Left colon (tissue), 2 donors: Measurements from ENCODE around the gene ZNF443. TPM values are rescaled to one million over a fixed set of nuclear protein-coding genes. Genes with fewer than 3 reads are reported as not detected.
A peak's percentile ranks its signal among the peaks of the same experiment; 100 is the strongest.
"Not testable (repeated sequence)": the region's sequence is repeated elsewhere in the genome, so short reads cannot be mapped to it uniquely, and the experiment has no call there.

Experiments used
- ATAC-seq: fragments of 200-7000 bp; cut with Tn5 transposase; one replicate; pipeline ENCODE4 v1.9.1; 2020; ENCODE audit warnings: mild to moderate bottlenecking, moderate library complexity
- DNase-seq, 2 donors: peaks; one replicate each; pipeline ENCODE4 v3.0.0-alpha.2; 2020
- intact Hi-C, 2 donors: fragments of 100-400 bp; cut with DNase I in 1 of 2; cut with micrococcal nuclease in 1 of 2; formaldehyde crosslinking; loops; one replicate each; pipeline versions ENCODE4 v1.11.2 to v1.14.0; 2022; cut with DNase I, micrococcal nuclease
- long read RNA-seq: library from polyadenylated mRNA; unstranded; transcript quantifications from one replicate; pipeline ENCODE4 v2.0.0, GENCODE V29; 2021
- total RNA-seq, 2 donors: library from RNA; stranded (reverse); fragmentation: NEBNext Ultra II Directional; extraction: Animal tissue kit (Norgen Biotek cat#: 25700); gene quantifications; one replicate each; pipeline ENCODE4 v1.2.1, GENCODE V29; 2021
- donor health status: DM: no; HTN: no; CAD: no.
- donor health status: DM: yes; HTN: yes; CAD: no.

The ZNF443 gene
- total RNA-seq = 1 to 10 TPM; 6.0 to 7.4 TPM
- long read RNA-seq, transcript ZNF443-201 (4 exons, 2,663 nt) = major isoform, 7 of 11 reads
- long read RNA-seq, partial matches to known transcripts = 0 of 11 reads
- long read RNA-seq, other reads (novel, unspliced or antisense) = 4 of 11 reads

DNA sequence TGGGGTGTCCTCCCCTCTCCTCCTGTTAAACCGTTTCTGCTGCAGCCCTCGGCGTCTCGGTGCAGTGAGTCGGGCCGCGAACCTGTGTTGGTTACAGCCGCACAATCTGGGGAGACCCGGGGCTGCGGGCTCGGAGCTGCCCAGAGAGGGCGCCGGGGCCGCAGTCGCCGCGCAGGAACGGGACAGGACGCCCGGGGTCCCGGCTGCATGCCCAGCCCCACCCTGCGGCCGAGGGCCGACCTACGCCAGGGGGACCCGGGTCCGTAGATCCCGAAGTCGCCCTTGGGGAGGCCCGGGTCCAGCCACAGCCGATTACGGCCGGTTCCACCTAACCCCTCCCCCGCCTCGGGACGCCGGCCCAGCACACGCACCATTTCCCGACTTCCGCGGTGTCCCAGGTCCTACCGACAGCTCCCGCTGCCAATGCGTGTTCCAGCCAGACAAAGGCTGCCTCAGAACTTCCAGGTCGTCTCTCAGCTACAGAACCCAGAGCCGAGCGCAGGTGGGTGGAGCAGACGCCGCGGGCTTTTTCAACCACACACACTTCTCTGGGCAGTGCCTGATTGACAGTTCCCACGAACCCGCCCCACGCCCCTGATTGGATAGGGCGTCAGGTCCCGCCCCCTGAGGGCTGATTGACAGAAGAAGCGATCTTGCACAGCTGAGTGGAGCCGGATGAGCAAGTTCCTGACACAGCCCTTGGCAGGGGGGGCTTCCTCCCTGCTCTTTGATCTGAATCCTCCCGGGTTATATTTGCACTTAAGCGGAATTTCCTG is at the start of gene ZNF443:
ZNF443 (minus strand) TSS at position 481 of the 776 bp plus-strand sequence; CDS start at position 374, 107 bp downstream.
- ATAC-seq (peak; percentile 94), DNase-seq (peak; percentile 99 to 100)
- intact Hi-C loops = no loop called here

DNA sequence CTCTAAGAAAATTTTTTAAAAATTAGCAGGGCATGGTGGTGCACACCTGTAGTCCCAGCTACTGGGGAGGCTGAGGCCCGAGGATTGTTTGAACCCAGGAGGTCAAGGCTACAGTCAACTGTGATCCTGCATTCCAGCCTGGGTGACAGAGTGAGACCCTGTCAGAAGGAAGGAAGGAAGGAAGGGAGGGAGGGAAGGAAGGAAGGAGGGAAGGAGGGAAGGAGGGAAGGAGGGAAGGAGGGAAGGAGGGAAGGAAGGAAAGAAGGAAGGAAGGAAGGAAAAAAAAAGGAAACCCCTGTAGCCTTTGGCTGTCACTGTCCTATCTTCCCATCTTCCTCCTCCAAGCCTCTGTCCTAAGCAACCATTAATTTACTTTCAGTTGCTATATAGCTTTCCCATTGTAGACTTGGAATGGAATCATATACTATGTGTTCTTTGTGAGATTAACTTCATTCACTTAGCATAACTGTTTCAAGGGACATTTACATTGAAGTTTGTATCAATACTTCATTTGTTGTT is 45.5 kb upstream of the ZNF443 start:
- ATAC-seq, intact Hi-C loops, DNase-seq: not testable (repeated sequence)

DNA sequence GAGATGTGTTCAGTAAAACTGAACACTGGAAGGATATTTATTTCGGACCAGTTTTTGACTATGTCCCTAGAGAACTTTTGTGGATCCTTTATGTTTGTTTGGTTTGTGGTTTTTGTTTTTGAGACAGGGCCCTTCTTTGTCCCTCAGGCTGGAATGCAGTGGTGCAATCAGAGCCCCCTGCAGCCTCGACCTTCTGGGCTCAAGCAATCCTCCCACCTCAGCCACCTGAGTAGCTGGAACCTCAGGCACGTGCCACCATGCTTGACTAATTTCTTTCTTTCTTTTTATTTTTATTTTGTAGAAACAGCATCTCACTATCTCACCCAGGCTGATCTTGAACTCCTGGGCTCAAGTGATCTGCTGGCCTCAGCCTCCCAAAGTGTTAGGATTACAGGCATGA is 44.8 kb upstream of the ZNF443 start:
- ATAC-seq = no peak
- intact Hi-C loops = no loop called here
- DNase-seq = no peak

DNA sequence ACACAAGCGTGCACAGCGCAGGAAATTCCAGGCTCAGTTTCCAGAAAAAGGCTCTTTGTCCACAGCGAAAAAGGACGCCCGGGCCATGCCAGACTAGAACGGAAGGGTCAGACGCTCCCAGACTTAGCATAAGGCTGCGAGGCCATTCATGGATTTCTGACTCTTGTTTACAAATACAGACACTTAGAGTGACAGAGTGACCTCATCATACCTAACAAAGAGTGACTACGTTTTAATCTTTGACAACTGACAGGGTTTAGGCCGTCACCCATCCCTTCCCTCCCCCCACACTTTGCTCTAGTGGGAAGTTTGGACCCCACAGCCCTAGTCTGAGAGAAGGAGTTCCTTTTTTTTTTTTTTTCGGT is 44.2 kb upstream of the ZNF443 start:
- intact Hi-C loops = no loop called here
- ATAC-seq (peak; percentile 42), DNase-seq (no peak)

DNA sequence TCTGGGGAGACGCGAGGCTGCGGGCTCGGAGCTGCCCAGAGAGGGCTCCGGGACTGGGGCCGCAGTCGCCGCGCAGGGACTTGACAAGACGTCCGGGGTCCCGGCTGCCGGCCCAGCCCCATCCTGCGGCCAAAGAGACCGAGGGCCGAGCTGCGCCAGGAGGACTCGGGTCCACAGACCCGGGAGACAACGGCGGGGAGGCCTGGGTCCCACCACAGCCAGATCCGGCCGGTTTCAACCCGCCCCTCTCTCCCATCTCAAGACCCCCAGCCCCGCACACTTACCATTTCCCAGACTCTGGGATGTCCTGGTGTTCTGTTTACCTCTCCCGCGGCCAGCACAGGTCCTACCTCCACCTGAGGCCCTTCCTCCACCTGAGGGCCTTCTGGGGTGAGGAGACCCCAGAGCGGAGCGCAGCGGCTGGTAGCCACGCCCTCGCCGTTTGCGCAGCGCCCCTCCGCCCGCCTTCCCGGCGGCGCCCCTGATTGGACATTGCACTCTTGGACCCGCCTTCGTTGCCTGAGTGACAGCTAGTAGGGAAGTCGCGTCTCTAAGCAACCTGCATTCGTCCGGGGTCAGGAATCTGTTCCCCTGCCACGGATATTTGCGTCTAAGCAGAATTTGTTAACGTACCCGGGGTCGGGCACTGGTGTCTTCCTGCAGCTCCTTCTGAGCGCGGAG is 43.7 kb upstream of the ZNF443 start, which contains the start of gene ZNF709:
ZNF709 (minus strand) TSS at position 446 of the 681 bp plus-strand sequence; CDS start at position 287, 159 bp downstream.
- DNase-seq (peak; percentile 89 to 93), ATAC-seq (peak; percentile 99)
- intact Hi-C loops = no loop called here

DNA sequence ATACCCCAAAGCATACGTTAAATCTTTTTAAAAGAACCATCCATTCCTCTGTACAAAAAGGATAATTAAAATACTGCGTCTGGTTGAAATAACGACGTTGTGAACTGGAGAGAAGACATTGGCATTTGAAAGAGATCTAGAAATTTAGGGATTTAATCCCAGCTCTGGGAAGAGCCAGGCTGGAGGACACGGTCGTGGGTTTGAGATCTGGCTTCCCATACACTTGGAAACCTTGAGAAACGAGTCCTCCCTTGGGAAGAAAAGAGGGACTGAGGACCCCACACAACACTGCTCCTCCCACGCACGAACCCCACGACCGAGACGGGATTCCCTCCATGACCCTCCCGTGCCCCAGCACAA is 43.2 kb upstream of the ZNF443 start:
- intact Hi-C loops = no loop called here
- DNase-seq = no peak
- peak; percentile 4 for ATAC-seq

DNA sequence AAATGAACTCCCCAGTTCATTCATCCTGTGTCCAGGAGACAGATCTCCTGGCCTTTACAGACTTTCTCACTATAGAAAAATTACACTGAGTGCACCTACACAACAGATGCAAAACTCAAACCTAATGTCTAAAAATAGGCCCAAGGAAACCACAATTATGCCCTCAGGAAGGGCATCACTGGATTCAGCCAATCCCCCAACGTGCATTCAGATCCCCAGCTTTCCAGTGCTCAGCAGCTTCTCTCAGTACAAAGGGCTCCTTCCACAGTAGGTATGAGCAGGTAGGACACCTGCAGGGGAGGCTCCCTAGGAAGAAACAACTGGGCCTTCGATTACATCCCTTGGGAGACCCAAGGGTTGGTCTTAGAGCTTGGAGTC is 41.7 kb upstream of the ZNF443 start:
- ATAC-seq = no peak
- intact Hi-C loops = no loop called here
- DNase-seq = no peak

DNA sequence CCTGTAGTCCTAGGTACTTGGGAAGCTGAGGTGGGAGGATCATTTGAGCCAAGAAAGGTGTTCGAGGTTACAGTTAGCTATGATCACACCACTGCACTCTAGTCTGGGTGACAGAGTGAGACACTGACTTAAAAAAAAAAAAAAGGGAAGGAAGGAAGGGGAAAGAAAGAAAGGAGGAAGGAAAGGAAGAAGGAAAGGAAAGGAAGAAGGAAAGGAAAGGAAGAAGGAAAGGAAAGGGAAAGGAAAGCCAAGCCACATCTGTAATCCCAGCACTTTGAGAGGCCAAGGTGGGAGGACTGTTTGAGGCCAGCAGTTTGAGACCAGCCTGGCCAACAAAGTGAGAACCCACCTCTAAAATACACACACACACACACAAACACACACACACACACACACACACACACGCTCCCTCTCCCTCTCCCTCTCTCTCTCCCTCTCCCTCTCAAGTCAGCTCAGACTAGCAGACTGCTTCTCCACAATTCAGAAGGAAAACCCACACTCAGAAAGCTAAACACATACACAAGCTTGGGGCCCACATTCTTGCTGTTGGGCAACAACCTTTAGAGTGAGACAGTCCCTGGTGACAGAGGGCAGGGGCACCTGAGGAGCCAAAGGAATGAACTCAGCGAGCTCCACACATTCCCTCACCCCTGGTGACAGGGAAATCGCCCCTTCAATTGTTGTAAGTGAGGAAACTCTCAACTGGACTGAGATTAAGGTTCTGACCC is 41.1 kb upstream of the ZNF443 start:
- intact Hi-C loops = no loop called here
- DNase-seq (no peak), ATAC-seq (no peak)

DNA sequence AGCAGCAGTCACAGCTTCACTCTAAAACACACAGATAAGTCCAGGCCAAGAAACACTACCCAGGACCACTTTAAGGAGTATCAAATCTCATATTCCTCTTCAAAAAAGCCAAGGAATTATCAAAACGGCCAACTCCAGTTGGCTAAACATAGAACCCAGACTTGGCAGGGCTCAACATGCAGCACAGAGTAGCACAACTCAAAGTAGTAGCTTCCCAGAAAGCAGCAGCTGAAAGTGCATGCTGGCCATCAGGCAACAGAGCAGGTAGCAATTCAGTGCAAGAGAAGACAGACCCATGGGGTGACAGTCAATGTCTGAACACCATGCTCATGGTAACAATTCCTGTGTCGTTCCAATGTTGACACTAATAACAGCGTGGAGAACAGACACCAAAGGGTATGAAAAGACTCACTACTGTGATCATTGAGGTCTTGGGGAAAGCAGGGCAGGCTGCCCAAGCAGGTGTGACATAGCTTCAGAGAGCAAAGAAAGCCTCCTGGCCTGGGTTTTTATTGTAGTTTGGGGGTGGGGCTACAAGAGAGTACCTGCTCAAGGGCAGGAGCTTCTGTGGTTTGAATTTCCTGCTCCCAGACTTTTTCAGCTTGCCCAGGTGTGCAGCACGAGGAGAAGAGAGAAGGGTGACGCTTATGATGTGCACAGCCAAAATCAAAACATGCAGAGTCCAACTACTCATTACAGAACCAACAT is 37.6 kb upstream of the ZNF443 start:
- DNase-seq (peak in 1 of 2 donors; percentile 37), ATAC-seq (peak; percentile 98)
- intact Hi-C loops = no loop called here

DNA sequence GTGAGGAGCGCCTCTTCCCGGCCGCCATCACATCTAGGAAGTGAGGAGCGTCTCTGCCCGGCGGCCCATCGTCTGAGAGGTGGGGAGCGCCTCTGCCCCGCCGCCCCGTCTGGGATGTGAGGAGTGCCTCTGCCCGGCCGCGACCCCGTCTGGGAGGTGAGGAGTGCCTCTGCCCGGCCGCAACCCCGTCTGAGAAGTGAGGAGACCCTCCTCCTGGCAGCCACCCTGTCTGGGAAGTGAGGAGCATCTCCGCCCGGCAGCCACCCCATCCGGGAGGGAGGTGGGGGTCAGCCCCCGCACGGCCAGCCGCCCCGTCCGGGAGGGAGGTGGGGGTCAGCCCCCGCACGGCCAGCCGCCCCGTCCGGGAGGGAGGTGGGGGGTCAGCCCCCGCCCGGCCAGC is 26.8 kb upstream of the ZNF443 start:
- intact Hi-C loops, DNase-seq, ATAC-seq: not testable (repeated sequence)

DNA sequence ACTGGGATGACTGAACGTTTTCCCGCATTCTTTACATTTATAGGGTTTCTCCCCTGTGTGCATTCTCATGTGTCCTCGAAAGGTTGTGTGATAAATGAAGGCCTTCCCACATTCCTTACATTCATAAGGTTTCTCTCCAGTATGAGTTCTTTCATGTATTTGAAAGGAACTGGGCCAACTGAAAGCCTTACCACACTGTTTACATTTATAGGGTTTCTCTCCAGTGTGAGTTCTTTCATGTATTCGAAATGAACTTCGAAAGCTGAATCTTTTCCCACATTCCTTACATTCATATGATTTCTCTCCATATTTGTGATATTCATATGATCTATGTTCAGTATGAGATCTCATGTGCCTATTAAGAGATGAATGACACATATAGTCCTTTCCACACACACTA is 24.4 kb upstream of the ZNF443 start:
- no peak for ATAC-seq
- no peak for DNase-seq
- intact Hi-C loops = no loop called here

DNA sequence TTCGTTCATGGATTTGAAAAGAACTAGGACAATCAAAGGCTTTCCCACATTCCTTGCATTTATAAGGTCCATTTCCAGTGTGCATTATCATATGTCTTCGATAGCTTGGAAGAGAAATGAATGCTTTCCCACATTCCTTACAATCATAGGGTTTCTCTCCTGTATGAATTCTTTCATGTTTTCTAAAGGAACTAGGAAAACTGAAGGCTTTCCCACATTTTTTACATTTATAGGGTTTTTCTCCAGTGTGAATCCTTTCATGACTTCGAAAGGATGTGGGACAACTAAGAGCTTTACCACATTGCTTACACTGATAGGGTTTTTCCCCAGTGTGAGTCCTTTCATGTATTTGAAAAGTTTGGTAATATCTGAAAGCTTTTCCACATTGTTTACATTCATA is 23.9 kb upstream of the ZNF443 start:
- ATAC-seq (no peak), DNase-seq (no peak)
- intact Hi-C loops = no loop called here

DNA sequence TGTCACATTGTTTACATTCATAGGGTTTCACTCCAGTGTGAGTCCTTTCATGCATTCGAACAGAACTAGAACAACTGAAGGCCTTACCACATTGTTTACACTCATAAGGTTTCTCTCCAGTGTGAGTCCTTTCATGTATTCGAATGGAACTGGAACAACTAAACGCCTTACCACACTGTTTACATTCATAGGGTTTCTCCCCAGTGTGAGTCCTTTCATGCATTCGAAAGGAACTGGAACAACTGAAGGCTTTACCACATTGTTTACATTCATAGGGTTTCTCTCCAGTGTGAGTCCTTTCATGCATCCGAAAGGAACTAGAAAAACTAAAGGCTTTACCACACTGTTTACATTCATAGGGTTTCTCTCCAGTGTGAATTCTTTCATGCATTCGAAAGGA is 23.3 kb upstream of the ZNF443 start:
- DNase-seq, ATAC-seq, intact Hi-C loops: not testable (repeated sequence)

DNA sequence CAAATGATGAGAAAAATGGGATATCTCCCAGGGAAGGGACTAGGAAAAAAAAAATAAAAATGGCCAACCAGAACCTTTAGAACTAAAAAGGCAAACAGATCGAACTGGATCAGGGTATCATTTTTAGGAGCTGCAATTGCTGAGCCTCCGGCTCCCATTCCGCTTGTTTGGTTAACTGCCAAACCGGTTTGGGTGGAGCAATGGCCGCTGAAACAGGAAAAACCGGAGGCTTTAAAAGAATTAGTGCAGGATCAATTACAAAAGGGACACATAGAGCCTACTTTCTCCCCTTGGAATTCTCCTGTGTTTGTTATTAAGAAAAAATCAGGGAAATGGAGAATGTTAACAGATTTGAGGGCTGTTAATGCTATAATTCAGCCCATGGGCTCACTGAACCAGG is 12.7 kb upstream of the ZNF443 start:
- intact Hi-C loops = no loop called here
- ATAC-seq = peak; percentile 46
- DNase-seq = peak; percentile 35 to 52

DNA sequence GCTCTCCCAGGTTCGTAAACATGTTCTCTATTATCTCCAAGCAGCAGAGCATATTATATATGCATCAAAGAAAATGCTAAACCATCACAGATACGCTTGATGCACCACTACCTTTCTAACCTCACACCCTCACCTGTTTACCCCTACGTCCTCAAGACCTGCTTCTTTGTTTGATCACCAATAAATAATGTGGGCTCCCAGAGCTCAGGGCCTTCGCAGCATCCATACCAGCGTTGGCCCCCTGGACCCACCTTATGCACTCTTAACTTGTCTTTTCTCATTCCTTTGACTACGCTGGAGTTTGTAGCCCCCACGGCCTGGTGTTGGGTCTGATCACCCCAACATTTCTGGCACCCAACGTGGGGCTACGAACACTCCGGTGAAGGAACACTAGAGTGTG is 10.0 kb upstream of the ZNF443 start:
- intact Hi-C loops = no loop called here
- no peak for DNase-seq
- no peak for ATAC-seq

DNA sequence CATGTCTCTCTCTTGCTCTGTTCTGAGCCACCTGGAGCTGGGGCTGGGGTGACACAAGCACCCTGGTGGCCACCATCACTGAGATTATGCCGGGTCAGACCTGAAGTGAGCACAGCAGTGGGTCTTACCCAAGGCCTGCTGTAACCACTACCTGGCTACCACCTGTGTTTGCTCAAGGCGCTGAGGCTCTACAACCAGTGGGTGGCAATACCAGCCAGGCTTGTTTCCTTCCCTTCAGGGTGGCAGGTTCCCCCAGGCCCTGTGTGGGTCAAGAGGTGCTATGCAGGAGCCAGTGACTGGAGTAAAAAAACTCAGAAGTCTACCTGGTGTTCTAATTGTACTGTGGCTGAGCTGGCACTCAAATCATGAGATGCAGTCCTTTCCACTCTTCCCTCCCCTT is 8.0 kb upstream of the ZNF443 start:
- intact Hi-C loops = no loop called here
- DNase-seq = no peak
- no peak for ATAC-seq

DNA sequence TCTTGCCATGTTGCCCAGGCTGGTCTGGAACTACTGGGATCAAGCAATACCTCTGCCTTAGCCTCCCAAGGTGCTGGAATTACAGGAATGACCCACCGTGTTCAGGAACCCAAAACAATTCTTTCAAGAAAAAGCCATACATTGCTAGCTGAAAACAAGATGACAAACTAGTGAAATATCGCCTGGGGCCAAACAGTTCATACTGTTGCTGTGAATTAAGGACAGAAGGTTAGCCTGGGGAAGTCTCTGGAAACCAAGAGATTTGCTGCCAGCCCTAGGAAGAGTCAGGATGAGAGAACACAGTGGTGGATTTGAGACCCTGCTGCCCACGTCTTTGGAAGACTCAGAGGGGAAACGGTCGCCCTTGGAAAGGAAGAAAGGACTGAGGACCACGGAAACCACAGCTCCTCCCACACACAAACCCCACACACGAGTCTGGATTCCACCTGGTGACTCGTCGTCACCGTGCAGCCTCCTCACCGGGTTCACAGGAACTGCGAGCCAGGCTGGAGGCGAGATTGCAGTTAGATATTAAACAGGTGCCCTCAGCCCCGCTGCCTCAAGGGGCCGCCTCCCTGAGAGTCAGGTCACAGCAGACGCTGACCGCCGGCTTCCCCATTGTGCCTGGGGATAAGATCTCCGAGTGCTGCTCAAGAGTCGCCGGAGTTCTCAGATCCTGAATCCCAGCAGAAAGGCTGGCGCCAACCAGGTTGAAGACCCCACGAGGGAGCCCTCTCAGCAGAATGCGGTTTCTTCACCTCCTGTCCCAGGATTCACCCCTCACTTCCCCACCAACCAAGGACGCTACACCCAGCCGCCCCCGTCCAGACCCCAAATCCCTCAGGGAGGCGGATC is 908 bp downstream of the ZNF443 start:
- ATAC-seq = peak; percentile 70
- peak; percentile 28 to 35 for DNase-seq
- intact Hi-C loops = not testable (repeated sequence)
